IMR-90 (cell line): Measurements from ENCODE around the gene WNT4. TPM values are rescaled to one million over a fixed set of nuclear protein-coding genes. Genes with fewer than 3 reads are reported as not detected.

Source experiments
- ATAC-seq: fragments of 200-7000 bp; cut with Tn5 transposase; 2 replicates; pipeline ENCODE4 v1.9.1; 2020; ENCODE audit warnings: low read depth, mild to moderate bottlenecking, moderate library complexity
- BruUV-seq: library from RNA; stranded (reverse); fragments of 400-500 nt; replicated peaks from 2 replicates; lab custom pipeline; 2021; lab: Mats Ljungman, UMichigan
- CTCF ChIA-PET: fragments of 300-600 bp; formaldehyde crosslinking; extraction: SDS; loops from one replicate; lab custom pipeline; 2021; ENCODE audit warnings: antibody characterized with exemption; lab: Yijun Ruan, JAX
- POLR2A ChIA-PET: fragments of 300-600 bp; sonication (Branson Sonifier 250); formaldehyde crosslinking; loops from one replicate; lab custom pipeline; 2022; ENCODE audit warnings: antibody characterized with exemption; ENCODE audit not compliant: unreplicated experiment; lab: Charles Lee
- DNase-seq: peaks from one replicate; pipeline ENCODE4 v3.0.0; 2013
- H2AFZ ChIP-seq: replicated peaks from 2 replicates; pipeline ENCODE3; 2013; ENCODE audit warnings: low read length, mild to moderate bottlenecking; ENCODE audit not compliant: poor library complexity
- H2AK5ac ChIP-seq: 2 replicates; pipeline ENCODE4 v1.6.1; 2013; ENCODE audit warnings: low read depth, low read length, inconsistent platforms
- H2AK9ac ChIP-seq: replicated peaks from 2 replicates; pipeline ENCODE3; 2013; ENCODE audit warnings: mild to moderate bottlenecking, low read depth, low read length, moderate library complexity; ENCODE audit not compliant: poor library complexity
- H2BK120ac ChIP-seq: 2 replicates; pipeline ENCODE4 v1.6.1; 2013; ENCODE audit warnings: low read depth, low read length, inconsistent platforms
- H2BK15ac ChIP-seq: 3 replicates; pipeline ENCODE4 v1.6.1; 2013; ENCODE audit warnings: low read depth, low read length, inconsistent platforms
- H2BK20ac ChIP-seq: 2 replicates; pipeline ENCODE4 v1.6.1; 2013; ENCODE audit warnings: low read depth, mild to moderate bottlenecking, inconsistent platforms, low read length, moderate library complexity
- H2BK5ac ChIP-seq: 2 replicates; pipeline ENCODE4 v1.6.1; 2013; ENCODE audit warnings: mild to moderate bottlenecking, low read depth, low read length, inconsistent platforms; ENCODE audit not compliant: poor library complexity, severe bottlenecking
- H3K14ac ChIP-seq: replicated peaks from 2 replicates; pipeline ENCODE4 v1.6.1; 2013; ENCODE audit warnings: low read depth, low read length, inconsistent platforms
- H3K18ac ChIP-seq: 2 replicates; pipeline ENCODE4 v1.6.1; 2013; ENCODE audit warnings: low read depth, low read length, control low read depth
- H3K23ac ChIP-seq: 2 replicates; pipeline ENCODE4 v1.6.1; 2013; ENCODE audit warnings: low read depth, low read length, inconsistent platforms
- H3K27ac ChIP-seq: 2 replicates; pipeline ENCODE4 v1.5.1; 2013; ENCODE audit warnings: mild to moderate bottlenecking, control low read depth, low read length; ENCODE audit not compliant: insufficient read depth
- H3K27me3 ChIP-seq: 2 replicates; pipeline ENCODE4 v1.6.1; 2013; ENCODE audit warnings: low read length; ENCODE audit not compliant: control insufficient read depth, insufficient read depth
- H3K36me3 ChIP-seq: 2 replicates; pipeline ENCODE4 v1.6.1; 2013; ENCODE audit warnings: low read length, mixed read lengths; ENCODE audit not compliant: control insufficient read depth, insufficient read depth
- H3K4ac ChIP-seq: 2 replicates; pipeline ENCODE4 v1.6.1; 2013; ENCODE audit warnings: low read depth, low read length, inconsistent platforms
- H3K4me1 ChIP-seq: 2 replicates; pipeline ENCODE4 v1.6.1; 2013; ENCODE audit warnings: low read length, mixed read lengths; ENCODE audit not compliant: control insufficient read depth, insufficient read depth
- H3K4me2 ChIP-seq: 2 replicates; pipeline ENCODE4 v1.6.1; 2013; ENCODE audit warnings: low read depth, mild to moderate bottlenecking, control low read depth, low read length, moderate library complexity
- H3K4me3 ChIP-seq: 2 replicates; pipeline ENCODE4 v1.5.1; 2013; ENCODE audit warnings: low read depth, mild to moderate bottlenecking, control low read depth, low read length, moderate library complexity; ENCODE audit not compliant: insufficient read depth
- H3K56ac ChIP-seq: 2 replicates; pipeline ENCODE4 v1.6.1; 2013; ENCODE audit warnings: low read length, inconsistent platforms; ENCODE audit not compliant: insufficient read depth; ENCODE audit errors: extremely low read depth
- H3K79me1 ChIP-seq, 2 experiments: 2 replicates each; pipeline ENCODE4 v1.6.1; 2013; ENCODE audit warnings: low read length in 2 of 2, inconsistent platforms in 1 of 2, low read depth in 1 of 2
- H3K9ac ChIP-seq: 2 replicates; pipeline ENCODE4 v1.6.1; 2013; ENCODE audit warnings: low read depth, low read length, control low read depth
- H3K9me1 ChIP-seq: 2 replicates; pipeline ENCODE4 v1.6.1; 2013; ENCODE audit warnings: low read length, inconsistent platforms; ENCODE audit not compliant: insufficient read depth
- H3K9me3 ChIP-seq: 2 replicates; pipeline ENCODE4 v1.6.1; 2013; ENCODE audit warnings: low read length; ENCODE audit not compliant: control insufficient read depth, insufficient read depth
- H4K20me1 ChIP-seq: 2 replicates; pipeline ENCODE4 v1.6.1; 2013; ENCODE audit warnings: low read length, inconsistent platforms; ENCODE audit not compliant: insufficient read depth
- H4K5ac ChIP-seq: 2 replicates; pipeline ENCODE4 v1.6.1; 2013; ENCODE audit warnings: mild to moderate bottlenecking, low read depth, low read length, control low read depth
- H4K8ac ChIP-seq, 2 experiments: 2 replicates each; pipeline ENCODE4 v1.6.1; 2013; ENCODE audit warnings: low read depth in 2 of 2, low read length in 2 of 2, control low read depth in 1 of 2, inconsistent platforms in 1 of 2
- H4K91ac ChIP-seq: 2 replicates; pipeline ENCODE4 v1.6.1; 2013; ENCODE audit warnings: low read depth, low read length, inconsistent platforms; ENCODE audit not compliant: insufficient read depth
- BHLHE40 ChIP-seq: fragments of 150-350 bp; IDR thresholded peaks from 2 replicates; pipeline ENCODE4 v1.6.1; 2016; ENCODE audit warnings: mild to moderate bottlenecking, low read depth, low read length
- CEBPB ChIP-seq: IDR thresholded peaks from 2 replicates; pipeline ENCODE4 v1.6.1; 2012; ENCODE audit warnings: low read depth, low read length, improper control_type of control experiment
- CHD1 ChIP-seq: IDR thresholded peaks from 2 replicates; pipeline ENCODE4 v1.6.1; 2012; ENCODE audit warnings: low read depth, low read length, improper control_type of control experiment
- CTCF ChIP-seq: conservative IDR thresholded peaks from 2 replicates; pipeline ENCODE4 v1.5.1; 2012; ENCODE audit warnings: mild to moderate bottlenecking, low read depth, low read length, improper control_type of control experiment
- ELK1 ChIP-seq: fragments of 150-350 bp; IDR thresholded peaks from 2 replicates; pipeline ENCODE4 v1.6.1; 2016; ENCODE audit warnings: low read depth, mild to moderate bottlenecking, low read length, moderate library complexity, borderline replicate concordance
- FOS ChIP-seq: fragments of 150-350 bp; IDR thresholded peaks from 2 replicates; pipeline ENCODE4 v1.6.1; 2016; ENCODE audit warnings: low read depth, low read length
- MAFK ChIP-seq: IDR thresholded peaks from 2 replicates; pipeline ENCODE4 v1.6.1; 2012; ENCODE audit warnings: low read depth, low read length, improper control_type of control experiment
- MAZ ChIP-seq: IDR thresholded peaks from 2 replicates; pipeline ENCODE4 v1.6.1; 2012; ENCODE audit warnings: low read depth, mild to moderate bottlenecking, low read length, improper control_type of control experiment, moderate library complexity, borderline replicate concordance
- MXI1 ChIP-seq: IDR thresholded peaks from 2 replicates; pipeline ENCODE4 v1.6.1; 2012; ENCODE audit warnings: low read depth, mild to moderate bottlenecking, low read length, moderate library complexity, borderline replicate concordance
- NFE2L2 ChIP-seq: fragments of 150-350 bp; IDR thresholded peaks from 2 replicates; pipeline ENCODE4 v1.6.1; 2016; ENCODE audit warnings: low read depth, mild to moderate bottlenecking, low read length
- POLR2A ChIP-seq: IDR thresholded peaks from 2 replicates; pipeline ENCODE4 v1.6.1; 2012; ENCODE audit warnings: mild to moderate bottlenecking, low read depth, low read length
- RAD21 ChIP-seq: IDR thresholded peaks from 2 replicates; pipeline ENCODE4 v1.6.1; 2012; ENCODE audit warnings: low read length, improper control_type of control experiment
- RCOR1 ChIP-seq: IDR thresholded peaks from 2 replicates; pipeline ENCODE4 v1.6.1; 2012; ENCODE audit warnings: mild to moderate bottlenecking, low read length, improper control_type of control experiment; ENCODE audit not compliant: insufficient replicate concordance
- RFX5 ChIP-seq: IDR thresholded peaks from 2 replicates; pipeline ENCODE4 v1.8.0; 2012; ENCODE audit warnings: low read depth, mild to moderate bottlenecking, low read length, moderate library complexity
- SMC3 ChIP-seq: fragments of 150-350 bp; IDR thresholded peaks from 2 replicates; pipeline ENCODE4 v1.6.1; 2016; ENCODE audit warnings: low read depth, mild to moderate bottlenecking, antibody characterized with exemption, low read length, moderate library complexity
- USF2 ChIP-seq: fragments of 150-350 bp; IDR thresholded peaks from 2 replicates; pipeline ENCODE4 v1.6.1; 2017; ENCODE audit warnings: mild to moderate bottlenecking, antibody characterized with exemption, low read length, low read depth
- WGBS, 2 experiments: methylation state at CpG; one replicate each; pipeline versions ENCODE4 v1.1.5 to v1.1.7; 2013; ENCODE audit warnings: missing lambda C conversion rate in 2 of 2; ENCODE audit not compliant: insufficient read length in 1 of 2; ENCODE audit errors: extremely low coverage in 2 of 2; 5-methylcytosine and 5-hydroxymethylcytosine counted together
- dilution Hi-C: fragments of 300-500 bp; cut with HindIII; formaldehyde crosslinking; loops from one replicate; pipeline ENCODE4 v1.14.3; 2018; ENCODE audit warnings: low sequenced_read_pairs; ENCODE audit not compliant: unreplicated experiment
- in situ Hi-C: fragments of 300-500 bp; cut with MboI; formaldehyde crosslinking; loops from 3 replicates; pipeline ENCODE4 v1.14.3; 2019; ENCODE audit warnings: low sequenced_read_pairs, inconsistent platforms, mixed read lengths
- intact Hi-C: fragments of 100-400 bp; cut with micrococcal nuclease; formaldehyde crosslinking; loops from 2 replicates; pipeline ENCODE4 v1.10.0; 2022
- polyA plus RNA-seq, 3 experiments: library from polyadenylated mRNA; depleted of rRNA; stranded (reverse); fragments of >200 nt; gene quantifications; 2 replicates each; pipeline ENCODE4 v1.2.3, GENCODE V29; 2012; ENCODE audit warnings: low replicate concordance in 1 of 3
- total RNA-seq: library from RNA; depleted of rRNA; stranded (reverse); fragments of >200 nt; gene quantifications from 2 replicates; pipeline ENCODE4 v1.2.3, GENCODE V29; 2012

Gene WNT4
- total and polyA plus RNA-seq, 2 of the 4 experiments (the other 2 are of a cell fraction) = not detected

GRCh38 chr1:22189619-22190018 is 46.7 kb upstream of the WNT4 start:
- no peak overlapping the region for H4K5ac ChIP-seq
- peaks cover 36% of the 10 kb centered on the region for H3K27me3 ChIP-seq
- H4K91ac ChIP-seq = no peak overlapping the region
- no peaks in the 10 kb centered on the region for H4K20me1 ChIP-seq
- no peak overlapping the region for H4K8ac ChIP-seq
- no peak overlapping the region for H2BK20ac ChIP-seq
- no peak overlapping the region for H3K9ac ChIP-seq
- H3K79me1 ChIP-seq = no peaks in the 10 kb centered on the region
- H3K56ac ChIP-seq = no peak overlapping the region
- H3K9me3 ChIP-seq = no peaks in the 10 kb centered on the region
- H3K4me2 ChIP-seq = no peak overlapping the region
- no peak overlapping the region for H2BK15ac ChIP-seq
- no peak overlapping the region for H2BK120ac ChIP-seq
- H3K36me3 ChIP-seq = no peaks in the 10 kb centered on the region
- H3K27ac ChIP-seq = no peak overlapping the region
- no peak overlapping the region for H2BK5ac ChIP-seq
- H3K4me3 ChIP-seq = no peak overlapping the region
- no peak for ATAC-seq
- H2AK9ac ChIP-seq = no peak overlapping the region
- TF ChIP-seq MAZ = no peak
- TF ChIP-seq MAFK = no peak
- no peak for TF ChIP-seq BHLHE40
- no peak for TF ChIP-seq RFX5
- TF ChIP-seq USF2 = no peak
- TF ChIP-seq SMC3 = no peak
- no peak for TF ChIP-seq FOS
- no peak for TF ChIP-seq CEBPB
- TF ChIP-seq CTCF = no peak
- TF ChIP-seq NFE2L2 = no peak
- no peak for TF ChIP-seq MXI1
- no peak for TF ChIP-seq CHD1
- TF ChIP-seq RAD21 = no peak
- no peak for TF ChIP-seq POLR2A
- no peak for TF ChIP-seq RCOR1
- no peak for TF ChIP-seq ELK1
- no CpG with 5 or more reads among the region's 4 CpGs for WGBS, 2 experiments
- no TSS peak for BruUV-seq
- H3K4me1 ChIP-seq = no peaks in the 10 kb centered on the region
- H2AFZ ChIP-seq = no peak overlapping the region
- no peak overlapping the region for H3K4ac ChIP-seq
- no peak for DNase-seq
- no peak overlapping the region for H3K18ac ChIP-seq
- dilution Hi-C loops = no loop called here
- ChIA-PET POLR2A (no interaction called here), CTCF (no interaction called here)
- no peak overlapping the region for H3K23ac ChIP-seq
- intact Hi-C loops = no loop called here
- H3K9me1 ChIP-seq = no peaks in the 10 kb centered on the region
- no peak overlapping the region for H2AK5ac ChIP-seq
- in situ Hi-C loops = no loop called here
- no peak overlapping the region for H3K14ac ChIP-seq
